Glomerular endothelial cell (primary cell): ENCODE data around the gene SCNN1A. TPM values are rescaled to one million over a fixed set of nuclear protein-coding genes. Genes with fewer than 3 reads are reported as not detected.
"Not testable (repeated sequence)": the region's sequence is repeated elsewhere in the genome, so short reads cannot be mapped to it uniquely, and the experiment has no call there.

Experiments
- DNase-seq: peaks from one replicate; pipeline ENCODE4 v3.0.0-alpha.2; 2011; ENCODE audit warnings: low read depth, low spot score; ENCODE audit errors: extremely low read depth
- total RNA-seq: library from RNA; depleted of rRNA; stranded (reverse); fragments of >200 nt; gene quantifications from 2 replicates; pipeline ENCODE4 v1.2.3, GENCODE V29; 2015

SCNN1A gene
- total RNA-seq, 1 donor from 2014 or later: not detected

DNA sequence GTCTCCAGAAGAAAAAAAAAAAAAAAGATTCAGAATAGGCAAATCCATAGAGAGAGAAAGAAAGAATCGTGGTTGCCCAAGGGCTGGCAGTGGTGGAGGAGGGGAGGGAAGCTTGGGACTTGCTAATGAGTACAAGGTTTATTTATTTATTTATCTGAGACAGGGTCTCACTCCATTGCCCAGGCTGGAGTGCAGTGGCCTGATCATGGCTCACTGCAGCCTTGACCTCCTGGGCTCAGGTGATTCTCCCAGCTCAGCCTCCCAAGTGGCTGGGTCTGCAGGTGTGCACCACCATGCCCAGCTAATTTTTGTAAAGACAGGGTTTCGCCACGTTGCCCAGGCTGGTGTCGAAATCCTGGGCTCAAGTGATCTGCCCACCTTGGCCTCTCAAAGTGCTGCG is 23.7 kb downstream of the SCNN1A start:
- DNase-seq: no peak

GRCh38 chr12:6347367-6348338 is 27.7 kb downstream of the SCNN1A start:
- no peak for DNase-seq

GRCh38 chr12:6346942-6347341 is 28.4 kb downstream of the SCNN1A start:
- no peak for DNase-seq

- DNase-seq: no peak
Measured at GRCh38 chr12:6346235-6346832, 29.0 kb downstream of the SCNN1A start.

DNA sequence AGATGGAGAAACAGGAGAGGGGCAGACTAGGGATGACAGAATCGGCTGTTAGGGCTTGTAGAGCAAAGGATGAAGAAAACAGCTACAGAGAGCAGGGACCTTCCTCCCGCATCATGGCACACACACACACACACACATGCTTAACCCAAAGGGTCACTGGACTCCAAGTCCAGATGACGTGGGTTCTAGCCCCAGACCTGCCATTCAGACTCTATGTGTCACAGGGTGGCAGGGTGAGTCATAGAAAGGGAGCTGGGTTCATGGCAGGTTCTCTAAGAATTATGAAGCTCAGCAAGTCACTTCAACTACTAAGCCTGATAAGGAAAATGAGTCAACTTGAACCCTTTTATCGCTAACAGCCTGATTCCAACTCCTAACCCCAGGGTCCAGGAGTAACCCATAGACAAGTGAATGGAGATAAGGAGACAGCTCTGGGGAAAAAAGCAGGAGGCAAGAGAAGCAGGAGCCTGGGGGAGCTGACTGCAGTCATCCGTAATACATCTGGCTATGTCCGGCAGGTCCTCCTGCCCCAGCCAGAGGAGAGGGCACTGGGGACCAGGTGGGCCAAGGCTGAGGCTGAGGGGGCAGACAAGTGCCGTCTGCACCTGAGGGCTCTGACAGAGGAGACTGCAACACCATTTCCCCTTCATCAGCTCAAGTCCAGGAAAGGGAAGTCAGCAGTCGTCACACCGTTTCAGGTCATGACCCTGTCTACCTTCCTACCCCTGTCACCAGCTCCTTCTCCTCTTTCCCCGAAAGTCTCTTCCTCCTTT is 29.9 kb downstream of the SCNN1A start:
- DNase-seq: peak; percentile 87

- not testable (repeated sequence) for DNase-seq
Measured at GRCh38 chr12:6344101-6344660, 31.2 kb downstream of the SCNN1A start.

DNA sequence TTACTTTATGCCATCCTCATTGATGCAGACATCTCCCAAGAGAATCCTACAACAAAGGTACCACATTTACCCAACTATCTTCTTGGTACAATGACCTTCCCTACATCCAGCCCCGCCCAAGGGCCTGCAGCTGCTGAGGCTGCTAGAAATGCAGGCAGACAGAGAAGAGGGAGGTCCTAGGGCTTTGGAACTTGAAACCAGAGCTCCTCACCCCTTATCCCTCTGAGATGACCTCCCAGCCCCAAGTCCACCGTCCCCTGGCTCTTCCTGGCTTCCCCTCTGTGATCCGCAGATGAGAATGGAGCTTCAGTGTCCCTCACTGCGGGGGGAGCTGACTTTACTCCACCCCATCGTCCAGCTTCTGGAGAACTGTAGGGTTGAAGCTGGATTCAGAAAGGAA is 31.8 kb downstream of the SCNN1A start:
- DNase-seq: no peak

GRCh38 chr12:6342140-6342889 is 33.0 kb downstream of the SCNN1A start:
- no peak for DNase-seq

DNA sequence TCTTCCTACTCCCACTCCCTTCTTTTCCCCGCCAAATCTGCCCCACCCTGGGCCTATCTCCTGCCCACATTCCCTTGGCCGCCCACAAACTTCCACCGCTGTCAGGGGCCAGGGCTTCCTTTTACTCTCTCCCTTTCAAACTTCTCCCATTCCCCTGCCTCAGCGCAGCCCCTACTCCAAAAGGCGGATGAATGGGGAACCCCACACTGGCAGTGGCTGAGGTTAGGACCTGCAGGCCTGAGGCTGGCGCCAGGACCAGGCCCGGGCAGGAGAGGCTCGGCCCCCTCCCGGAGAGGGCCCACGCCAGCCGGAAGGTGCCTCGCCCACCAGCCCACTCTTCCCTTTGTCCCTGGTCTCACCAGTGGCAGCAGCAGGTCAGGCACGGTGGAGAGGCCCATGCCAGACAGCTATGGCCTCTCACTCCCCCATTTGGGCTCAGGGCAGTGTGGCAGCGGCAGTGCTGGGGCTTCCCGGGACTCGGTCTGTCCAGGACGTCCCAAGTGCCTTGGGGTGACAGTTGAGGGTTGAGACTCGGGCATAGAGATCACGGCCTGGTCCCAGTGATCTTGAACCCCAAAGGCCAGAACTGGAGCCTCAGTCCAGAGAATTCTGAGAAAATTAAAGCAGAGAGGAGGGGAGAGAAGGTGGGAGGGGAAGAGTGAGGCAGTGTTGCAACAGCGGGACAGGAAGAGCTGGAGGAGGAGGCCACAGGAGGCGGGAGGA is 33.8 kb downstream of the SCNN1A start, which contains the start of gene TNFRSF1A:
Gene TNFRSF1A, minus strand, starts transcription at position 660 of the 723 bp plus-strand sequence. Its CDS starts 262 bp downstream, at position 398.
- DNase-seq: no peak

GRCh38 chr12:6340745-6341416 is 34.5 kb downstream of the SCNN1A start:
- DNase-seq: no peak

- DNase-seq: no peak
Measured at GRCh38 chr12:6340032-6340638, 35.2 kb downstream of the SCNN1A start.

GRCh38 chr12:6338955-6339354 is 36.4 kb downstream of the SCNN1A start:
- no peak for DNase-seq

DNA sequence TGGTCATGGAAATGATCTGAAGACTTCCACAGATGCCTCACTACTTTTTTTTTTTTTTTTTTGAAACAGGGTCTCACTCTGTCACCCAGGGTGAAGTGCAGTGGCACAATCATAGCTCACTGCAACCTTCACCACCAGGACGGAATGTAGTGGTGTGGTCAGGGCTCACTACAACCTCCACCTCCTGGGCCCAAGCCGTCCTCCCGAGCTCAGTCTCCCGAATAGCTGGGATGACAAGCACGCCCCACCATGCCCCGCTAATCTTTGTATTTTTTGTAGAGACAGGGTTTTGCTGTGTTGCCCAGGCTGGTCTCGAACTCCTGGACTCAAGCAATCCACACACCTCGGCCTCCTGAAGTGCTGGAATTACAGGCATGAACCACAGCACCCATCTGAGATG is 36.8 kb downstream of the SCNN1A start:
- not testable (repeated sequence) for DNase-seq

DNA sequence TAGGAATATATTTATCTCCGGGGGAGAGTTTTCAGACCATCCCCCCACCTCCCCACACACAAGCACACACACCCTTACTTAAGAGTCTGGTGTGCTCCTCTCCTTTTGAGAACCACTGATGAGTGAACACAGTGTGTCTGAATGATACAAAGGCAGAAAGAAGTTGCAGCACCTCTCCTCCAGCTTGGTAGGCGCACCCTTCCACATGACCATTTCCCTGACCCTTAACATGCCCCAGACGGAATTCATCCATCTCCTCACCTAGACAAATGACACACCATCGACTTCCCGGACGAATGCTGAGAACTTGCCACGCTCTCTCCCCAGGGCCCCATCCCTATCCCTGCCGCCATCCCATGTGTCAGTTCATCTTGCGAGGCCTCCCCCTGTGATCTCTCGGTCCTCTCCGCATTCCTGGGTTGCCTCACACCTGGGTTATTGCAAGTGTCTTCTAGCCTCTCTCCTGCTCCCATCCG is 37.4 kb downstream of the SCNN1A start:
- no peak for DNase-seq

DNA sequence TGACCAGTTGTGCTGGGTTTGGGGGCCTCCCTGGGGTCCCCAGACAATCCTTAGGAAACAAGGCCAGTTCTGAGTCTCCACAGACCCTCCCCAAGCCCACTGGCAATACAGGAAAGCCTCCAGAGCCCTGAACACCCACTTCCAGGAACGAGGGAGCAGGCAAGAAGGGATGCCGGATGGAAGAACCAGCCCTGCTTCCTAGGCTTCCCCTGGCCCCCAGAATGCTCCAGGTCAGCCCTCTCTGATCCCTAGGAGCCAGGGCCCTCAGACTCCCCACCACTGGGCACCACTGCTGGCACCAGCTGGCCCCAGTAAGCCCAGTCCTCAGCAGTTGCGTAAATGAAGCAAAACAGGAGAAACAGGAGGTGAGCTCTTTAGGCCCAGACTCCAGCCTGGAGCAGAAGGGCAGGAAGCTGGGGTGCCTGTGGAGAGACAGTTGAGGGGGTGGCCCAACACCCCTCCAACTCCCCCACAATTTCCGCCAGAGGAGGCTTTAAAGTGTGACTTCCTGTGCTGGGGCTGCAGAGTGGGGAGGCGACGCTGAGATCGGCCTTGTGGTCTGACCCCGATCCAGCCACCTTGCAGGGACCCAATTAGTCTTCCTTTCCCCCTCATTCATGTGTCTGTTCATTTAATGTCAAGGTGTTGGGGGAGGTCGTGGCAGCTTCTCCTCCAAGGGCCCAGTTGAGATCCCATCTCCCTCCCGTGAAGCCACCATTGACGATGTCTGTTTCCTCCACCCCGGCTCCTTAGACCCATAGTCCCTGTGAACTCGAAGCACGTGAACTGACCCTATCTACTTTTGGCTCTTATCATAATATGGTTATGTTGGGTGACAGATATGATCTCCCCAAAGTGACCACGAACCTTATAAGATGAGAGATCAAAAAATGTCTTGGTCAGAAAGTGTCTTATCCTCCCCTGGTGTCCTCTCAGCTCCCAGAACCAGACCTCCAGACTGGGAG is 38.2 kb downstream of the SCNN1A start:
- no peak for DNase-seq

GRCh38 chr12:6336079-6336888 is 39.1 kb downstream of the SCNN1A start:
- DNase-seq: peak; percentile 95
